Sigmoid colon (tissue), 4 donors: Measurements from ENCODE around the gene FBXO44.

ENCODE experiments used
- CTCF ChIP-seq, 4 experiments: fragments of 450-650 bp in 3 of 4; fragments of 200-600 bp in 1 of 4; IDR thresholded peaks; one replicate each; pipeline ENCODE4 v1.5.1; 2016 to 2019; ENCODE audit warnings: antibody characterized with exemption in 4 of 4, mild to moderate bottlenecking in 3 of 4, moderate library complexity in 2 of 4
- POLR2A ChIP-seq, 2 donors: fragments of 450-650 bp; IDR thresholded peaks; one replicate each; pipeline ENCODE4 v1.6.1; 2016; ENCODE audit warnings: antibody characterized with exemption in 2 of 2, mild to moderate bottlenecking in 2 of 2, moderate library complexity in 2 of 2
- POLR2AphosphoS5 ChIP-seq, 4 donors: sonication (generic); formaldehyde crosslinking; IDR thresholded peaks; one replicate each; pipeline ENCODE4 v1.6.1; 2017; ENCODE audit warnings: antibody characterized with exemption in 4 of 4

- peak; percentile 37 to 61 (median 50) for TF ChIP-seq CTCF (IDR thresholded peaks at IDR 0.05)
- no peak for TF ChIP-seq POLR2AphosphoS5 (IDR thresholded peaks at IDR 0.05)
- no peak for TF ChIP-seq POLR2A (IDR thresholded peaks at IDR 0.05)
Measured at GRCh38 chr1:11650331-11650991, 4.2 kb upstream of the FBXO44 start.
